Astrocyte (in vitro differentiated cells and primary cell): ENCODE measurements around the gene GUCY2C. TPM values are rescaled to one million over a fixed set of nuclear protein-coding genes. Genes with fewer than 3 reads are reported as not detected.
"Not testable (repeated sequence)": the region's sequence is repeated elsewhere in the genome, so short reads cannot be mapped to it uniquely, and the experiment has no call there.

Experiments
- DNase-seq: peaks from one replicate; pipeline ENCODE4 v3.0.0-alpha.2; 2010; ENCODE audit warnings: low read depth
- FAIRE-seq: peaks from 2 replicates; lab custom pipeline; 2011; peaks lifted over from hg19 to GRCh38; lab: Jason Lieb, UNC
- H2AFZ ChIP-seq: 2 replicates; pipeline ENCODE4 v1.6.0; 2012; ENCODE audit warnings: low read depth, low read length, inconsistent platforms
- H3K27ac ChIP-seq: 2 replicates; pipeline ENCODE4 v1.5.1; 2011; ENCODE audit warnings: low read depth, low read length, inconsistent platforms
- H3K27me3 ChIP-seq: 2 replicates; pipeline ENCODE4 v1.6.0; 2011; ENCODE audit warnings: low read length, inconsistent platforms; ENCODE audit not compliant: insufficient read depth
- H3K36me3 ChIP-seq: 2 replicates; pipeline ENCODE4 v1.5.1; 2011; ENCODE audit warnings: low read length, inconsistent platforms; ENCODE audit not compliant: insufficient read depth
- H3K4me1 ChIP-seq: 2 replicates; pipeline ENCODE4 v1.5.1; 2011; ENCODE audit warnings: low read length, inconsistent platforms; ENCODE audit not compliant: insufficient read depth
- H3K4me2 ChIP-seq: 2 replicates; pipeline ENCODE4 v1.6.0; 2012; ENCODE audit warnings: low read length, inconsistent platforms
- H3K4me3 ChIP-seq: 2 replicates; pipeline ENCODE4 v1.5.1; 2011; ENCODE audit warnings: low read depth, mild to moderate bottlenecking, low read length, inconsistent platforms; ENCODE audit not compliant: insufficient read depth
- H3K79me2 ChIP-seq: 2 replicates; pipeline ENCODE4 v1.6.0; 2012; ENCODE audit warnings: mild to moderate bottlenecking, low read length, inconsistent platforms; ENCODE audit not compliant: insufficient read depth
- H3K9ac ChIP-seq: 2 replicates; pipeline ENCODE4 v1.6.0; 2012; ENCODE audit warnings: mild to moderate bottlenecking, low read length, inconsistent platforms
- H3K9me3 ChIP-seq: 2 replicates; pipeline ENCODE4 v1.5.1; 2012; ENCODE audit warnings: low read depth, mild to moderate bottlenecking, low read length, inconsistent platforms; ENCODE audit not compliant: insufficient read depth
- H4K20me1 ChIP-seq: 2 replicates; pipeline ENCODE4 v1.6.0; 2012; ENCODE audit warnings: low read length, inconsistent platforms; ENCODE audit not compliant: insufficient read depth
- H3K27ac Mint-ChIP-seq: one replicate; pipeline ENCODE4 v1.8.0; 2021; ENCODE audit warnings: mild to moderate bottlenecking, mixed read lengths; ENCODE audit not compliant: unreplicated experiment
- H3K27me3 Mint-ChIP-seq: one replicate; pipeline ENCODE4 v1.8.0; 2021; ENCODE audit warnings: low read depth, mixed read lengths; ENCODE audit not compliant: unreplicated experiment
- H3K36me3 Mint-ChIP-seq: one replicate; pipeline ENCODE4 v1.8.0; 2021; ENCODE audit warnings: low read depth, mixed read lengths; ENCODE audit not compliant: unreplicated experiment
- H3K4me1 Mint-ChIP-seq: one replicate; pipeline ENCODE4 v1.8.0; 2021; ENCODE audit warnings: low read depth, mixed read lengths; ENCODE audit not compliant: unreplicated experiment
- H3K4me3 Mint-ChIP-seq: one replicate; pipeline ENCODE4 v1.8.0; 2021; ENCODE audit warnings: mild to moderate bottlenecking, moderate library complexity, mixed read lengths; ENCODE audit not compliant: unreplicated experiment
- H3K9me3 Mint-ChIP-seq: one replicate; pipeline ENCODE4 v1.8.0; 2021; ENCODE audit warnings: mild to moderate bottlenecking, mixed read lengths; ENCODE audit not compliant: unreplicated experiment
- CTCF ChIP-seq: IDR thresholded peaks from 2 replicates; pipeline ENCODE4 v1.5.1; 2011; ENCODE audit warnings: low read depth, mild to moderate bottlenecking, inconsistent platforms, low read length, moderate library complexity; ENCODE audit not compliant: insufficient read depth
- EZH2 ChIP-seq: IDR thresholded peaks from 2 replicates; pipeline ENCODE4 v1.6.1; 2012; ENCODE audit warnings: mild to moderate bottlenecking, low read length, inconsistent platforms; ENCODE audit not compliant: insufficient read depth
- total RNA-seq: library from RNA; stranded (reverse); gene quantifications from 2 replicates; pipeline ENCODE4 v1.2.1, GENCODE V29; 2021

GUCY2C gene
- total RNA-seq, 1 donor from 2014 or later, result 0.09 TPM

DNA sequence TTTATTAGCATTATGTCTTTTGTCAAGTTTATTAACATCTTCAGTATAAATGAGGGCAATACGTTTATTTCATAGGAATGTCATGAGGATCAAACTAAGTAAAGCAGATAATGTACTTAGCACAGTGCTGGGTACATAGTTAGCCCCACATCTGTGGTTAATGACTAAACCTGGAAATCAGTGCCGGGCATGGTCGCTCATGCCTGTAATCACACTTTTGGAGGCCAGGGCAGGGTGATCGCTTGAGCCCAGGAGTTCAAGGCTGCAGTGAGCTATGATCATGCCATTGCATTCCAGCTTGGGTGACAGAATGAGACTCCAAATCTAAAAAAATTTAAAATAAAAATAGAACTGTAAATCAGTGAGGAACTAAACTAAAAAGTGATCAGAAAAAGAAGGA is 44.8 kb upstream of the GUCY2C start:
- no peaks in the 10 kb centered on the region for H4K20me1 ChIP-seq
- FAIRE-seq (no peak), DNase-seq (no peak)
- no peak overlapping the region for H3K4me3 Mint-ChIP-seq
- no peaks in the 10 kb centered on the region for H3K4me1 ChIP-seq
- no peak overlapping the region for H3K4me3 ChIP-seq
- H3K27ac Mint-ChIP-seq, result no peak overlapping the region
- H3K27ac ChIP-seq, result no peak overlapping the region
- no peaks in the 10 kb centered on the region for H3K27me3 ChIP-seq
- no peak for TF ChIP-seq CTCF
- no peaks in the 10 kb centered on the region for H3K4me1 Mint-ChIP-seq
- H3K36me3 Mint-ChIP-seq, result peaks cover 8% of the 10 kb centered on the region
- H3K27me3 Mint-ChIP-seq, result no peaks in the 10 kb centered on the region
- peaks cover 9% of the 10 kb centered on the region for H3K9me3 Mint-ChIP-seq
- H3K79me2 ChIP-seq, result no peaks in the 10 kb centered on the region
- no peak overlapping the region for H3K4me2 ChIP-seq
- no peaks in the 10 kb centered on the region for H3K36me3 ChIP-seq
- no peak overlapping the region for H2AFZ ChIP-seq
- H3K9me3 ChIP-seq, result no peaks in the 10 kb centered on the region
- H3K9ac ChIP-seq, result no peak overlapping the region

- FAIRE-seq, H3K4me3 ChIP-seq, H3K27me3 Mint-ChIP-seq, H3K36me3 Mint-ChIP-seq, H3K36me3 ChIP-seq, H4K20me1 ChIP-seq, H2AFZ ChIP-seq, H3K9me3 Mint-ChIP-seq, H3K79me2 ChIP-seq, H3K4me1 Mint-ChIP-seq, H3K4me1 ChIP-seq, H3K9ac ChIP-seq, H3K27ac Mint-ChIP-seq, H3K4me3 Mint-ChIP-seq, H3K27ac ChIP-seq, H3K9me3 ChIP-seq, DNase-seq, H3K27me3 ChIP-seq, H3K4me2 ChIP-seq: not testable (repeated sequence)
Measured at GRCh38 chr12:14736441-14736840, 40.0 kb upstream of the GUCY2C start.

DNA sequence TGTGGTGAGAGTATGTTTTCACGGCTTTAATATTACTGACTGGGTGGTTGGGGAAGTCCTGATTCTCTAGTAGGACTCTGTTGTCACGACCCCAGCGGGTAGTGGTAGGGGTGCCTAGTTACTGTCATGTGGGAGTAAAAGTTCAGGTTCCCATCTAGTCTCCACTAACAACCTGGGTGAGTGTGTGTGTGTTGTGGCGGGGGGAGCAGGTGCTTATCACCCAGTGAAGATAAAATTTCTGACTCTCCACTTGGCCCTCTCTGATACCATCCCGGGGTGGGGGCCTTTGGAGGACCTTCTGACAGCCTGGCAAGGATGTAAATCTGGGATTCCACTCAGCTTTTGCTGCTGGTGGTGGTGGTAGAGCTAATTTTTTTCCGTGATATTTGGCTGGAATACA is 35.4 kb upstream of the GUCY2C start:
- FAIRE-seq, result no peak
- Mint-ChIP-seq H3K4me3 (no peak overlapping the region), H3K36me3 (no peaks in the 10 kb centered on the region), H3K27me3 (no peaks in the 10 kb centered on the region), H3K4me1 (no peaks in the 10 kb centered on the region), H3K27ac (no peak overlapping the region), H3K9me3 (no peaks in the 10 kb centered on the region)
- H3K4me3 ChIP-seq, result no peak overlapping the region
- no peak for DNase-seq
- H3K9me3 ChIP-seq, result no peaks in the 10 kb centered on the region
- no peak overlapping the region for H3K27ac ChIP-seq
- H3K4me2 ChIP-seq, result no peak overlapping the region
- no peaks in the 10 kb centered on the region for H4K20me1 ChIP-seq
- H3K36me3 ChIP-seq, result no peaks in the 10 kb centered on the region
- H3K4me1 ChIP-seq, result no peaks in the 10 kb centered on the region
- H2AFZ ChIP-seq, result no peak overlapping the region
- TF ChIP-seq CTCF (no peak), EZH2 (no peak)
- H3K27me3 ChIP-seq, result no peaks in the 10 kb centered on the region
- H3K9ac ChIP-seq, result no peak overlapping the region
- no peaks in the 10 kb centered on the region for H3K79me2 ChIP-seq
